CD4-positive, alpha-beta T cell (primary cell): ENCODE results near the gene AEBP1. TPM values are rescaled to one million over a fixed set of nuclear protein-coding genes. Genes with fewer than 3 reads are reported as not detected.

Experiments used
- ATAC-seq: fragments of 200-7000 bp; cut with Tn5 transposase; one replicate; pipeline ENCODE4 v1.10.0; 2022; ENCODE audit warnings: mild to moderate bottlenecking; ENCODE audit not compliant: poor library complexity
- CTCF ChIA-PET: fragments of 350-600 bp; sonication (Branson Sonifier 250); formaldehyde crosslinking; loops from one replicate; lab custom pipeline; 2021; ENCODE audit warnings: antibody characterized with exemption, inconsistent platforms; lab: Charles Lee
- POLR2A ChIA-PET: fragments of 350-600 bp; sonication (Branson Sonifier 250); formaldehyde crosslinking; loops from one replicate; lab custom pipeline; 2021; ENCODE audit warnings: antibody characterized with exemption, inconsistent platforms; lab: Charles Lee
- DNase-seq, 14 experiments: peaks; one replicate each; pipeline ENCODE4 v3.0.0-alpha.2; 2013 to 2020; ENCODE audit warnings: mixed read lengths in 2 of 14
- H3K27ac ChIP-seq, 2 donors: one replicate each; pipeline versions ENCODE4 v1.5.1 to v1.7.0; 2013; ENCODE audit warnings: low read length in 2 of 2, low read depth in 1 of 2, mild to moderate bottlenecking in 1 of 2
- H3K27me3 ChIP-seq, 2 experiments: 1 replicate in 1 of 2; 2 replicates in 1 of 2; pipeline versions ENCODE4 v1.6.1 to v1.7.0; 2013; ENCODE audit warnings: low read length in 2 of 2, control low read depth in 1 of 2, mild to moderate bottlenecking in 1 of 2, moderate library complexity in 1 of 2; ENCODE audit not compliant: insufficient read depth in 2 of 2, control insufficient read depth in 1 of 2
- H3K36me3 ChIP-seq: one replicate; pipeline ENCODE4 v1.6.1; 2013; ENCODE audit warnings: low read length, control low read depth; ENCODE audit not compliant: insufficient read depth
- H3K4me1 ChIP-seq: one replicate; pipeline ENCODE4 v1.6.1; 2013; ENCODE audit warnings: low read length, control low read depth; ENCODE audit not compliant: insufficient read depth
- H3K4me3 ChIP-seq: one replicate; pipeline ENCODE4 v1.5.1; 2013; ENCODE audit warnings: mild to moderate bottlenecking, low read length, moderate library complexity
- H3K9me3 ChIP-seq, 2 experiments: 1 replicate in 1 of 2; 2 replicates in 1 of 2; pipeline versions ENCODE4 v1.6.1 to v1.7.0; 2013; ENCODE audit warnings: low read length in 2 of 2, mild to moderate bottlenecking in 2 of 2, control low read depth in 1 of 2, moderate library complexity in 1 of 2; ENCODE audit not compliant: control insufficient read depth in 1 of 2, insufficient read depth in 1 of 2
- H3K27ac Mint-ChIP-seq: one replicate; pipeline ENCODE4 v1.8.0; 2020; ENCODE audit warnings: mixed read lengths
- H3K27me3 Mint-ChIP-seq: one replicate; pipeline ENCODE4 v1.8.0; 2021; ENCODE audit warnings: mixed read lengths
- H3K36me3 Mint-ChIP-seq: one replicate; pipeline ENCODE4 v1.8.0; 2021; ENCODE audit warnings: low read depth, mixed read lengths
- H3K4me1 Mint-ChIP-seq: one replicate; pipeline ENCODE4 v1.8.0; 2021; ENCODE audit warnings: low read depth, mixed read lengths
- H3K4me3 Mint-ChIP-seq: one replicate; pipeline ENCODE4 v1.8.0; 2020; ENCODE audit warnings: mild to moderate bottlenecking, mixed read lengths
- H3K9me3 Mint-ChIP-seq: one replicate; pipeline ENCODE4 v1.8.0; 2020; ENCODE audit warnings: mixed read lengths
- intact Hi-C, 2 experiments: fragments of 100-400 bp; cut with DNase I in 1 of 2; cut with micrococcal nuclease in 1 of 2; formaldehyde crosslinking; loops; one replicate each; pipeline versions ENCODE4 v1.15.1 to v1.9.0; 2023 to 2025; cut with DNase I, micrococcal nuclease
- total RNA-seq, 174 experiments: library from RNA in 2 of 174; stranded (reverse) in 2 of 174; gene quantifications; one replicate each; pipeline ENCODE4 v1.2.3 and lab custom pipeline; 2021 to 2026
- TF ChIP-seq, protein P1 (sequence below): fragments of 200-600 bp; IDR thresholded peaks from one replicate; pipeline ENCODE4 v1.8.0; 2022; ENCODE audit warnings: antibody characterized with exemption, mild to moderate bottlenecking

AEBP1 gene
- total RNA-seq, 2 experiments from 2014 or later: 20.3 to 21.3 TPM

DNA sequence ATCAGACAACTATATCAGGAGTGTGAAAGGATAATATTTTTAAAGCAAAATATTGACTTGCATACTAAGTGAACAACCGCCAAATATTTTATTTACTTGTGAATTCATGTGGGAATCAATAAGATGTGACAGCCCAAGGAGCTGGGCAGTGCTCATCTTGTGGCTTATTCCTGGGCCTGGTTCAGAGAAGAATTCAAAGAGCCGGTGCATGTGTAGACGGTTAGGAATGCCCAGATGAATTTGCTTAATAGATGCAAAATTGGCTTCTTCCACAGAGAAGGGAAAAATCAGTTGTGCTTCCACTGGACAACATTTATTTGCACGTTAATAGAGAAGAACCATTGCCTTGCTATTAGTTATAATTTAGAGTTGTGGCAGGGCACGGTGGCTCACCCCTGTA, 32.6 kb downstream of the AEBP1 start:
- CTCF ChIA-PET: interaction anchor here (1.4 kb wide), 1 partner anchor 12 kb away, joined by 4 read pairs; no protein-coding TSS in a partner anchor
- no peak overlapping the region for H3K4me3 Mint-ChIP-seq
- H3K27me3 Mint-ChIP-seq: no peaks in the 10 kb centered on the region
- H3K9me3 Mint-ChIP-seq: no peaks in the 10 kb centered on the region
- no peak overlapping the region for H3K27ac ChIP-seq
- ATAC-seq: no peak
- no peaks in the 10 kb centered on the region for H3K36me3 ChIP-seq
- POLR2A ChIA-PET: no interaction called here
- H3K9me3 ChIP-seq: no peaks in the 10 kb centered on the region
- H3K27ac Mint-ChIP-seq: no peak overlapping the region
- TF ChIP-seq, protein P1, sequence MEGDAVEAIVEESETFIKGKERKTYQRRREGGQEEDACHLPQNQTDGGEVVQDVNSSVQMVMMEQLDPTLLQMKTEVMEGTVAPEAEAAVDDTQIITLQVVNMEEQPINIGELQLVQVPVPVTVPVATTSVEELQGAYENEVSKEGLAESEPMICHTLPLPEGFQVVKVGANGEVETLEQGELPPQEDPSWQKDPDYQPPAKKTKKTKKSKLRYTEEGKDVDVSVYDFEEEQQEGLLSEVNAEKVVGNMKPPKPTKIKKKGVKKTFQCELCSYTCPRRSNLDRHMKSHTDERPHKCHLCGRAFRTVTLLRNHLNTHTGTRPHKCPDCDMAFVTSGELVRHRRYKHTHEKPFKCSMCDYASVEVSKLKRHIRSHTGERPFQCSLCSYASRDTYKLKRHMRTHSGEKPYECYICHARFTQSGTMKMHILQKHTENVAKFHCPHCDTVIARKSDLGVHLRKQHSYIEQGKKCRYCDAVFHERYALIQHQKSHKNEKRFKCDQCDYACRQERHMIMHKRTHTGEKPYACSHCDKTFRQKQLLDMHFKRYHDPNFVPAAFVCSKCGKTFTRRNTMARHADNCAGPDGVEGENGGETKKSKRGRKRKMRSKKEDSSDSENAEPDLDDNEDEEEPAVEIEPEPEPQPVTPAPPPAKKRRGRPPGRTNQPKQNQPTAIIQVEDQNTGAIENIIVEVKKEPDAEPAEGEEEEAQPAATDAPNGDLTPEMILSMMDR: no peak
- no peaks in the 10 kb centered on the region for H3K36me3 Mint-ChIP-seq
- no peaks in the 10 kb centered on the region for H3K4me1 Mint-ChIP-seq
- no peak for DNase-seq
- H3K27me3 ChIP-seq: no peaks in the 10 kb centered on the region
- no peak overlapping the region for H3K4me3 ChIP-seq
- no peaks in the 10 kb centered on the region for H3K4me1 ChIP-seq
- intact Hi-C loops: no loop called here

DNA sequence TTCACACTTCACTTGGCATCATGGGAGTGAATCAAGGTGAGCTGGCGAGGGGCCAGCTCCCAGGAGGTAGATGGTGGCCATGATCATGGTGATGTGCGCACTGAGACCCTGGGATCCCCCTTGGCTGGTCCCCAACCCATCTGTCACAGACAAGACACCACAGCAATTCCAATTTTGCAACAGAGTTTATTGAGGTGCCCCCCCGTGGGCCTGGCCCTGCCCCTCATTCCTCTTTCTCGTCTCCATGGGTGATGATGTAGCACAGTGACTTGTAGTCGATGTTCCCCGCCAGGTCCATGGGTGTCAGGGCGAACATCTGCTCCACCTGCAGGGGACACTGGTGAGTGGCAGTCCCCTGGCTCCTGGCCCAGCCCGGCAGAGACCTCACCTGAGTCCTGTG, 34.6 kb downstream of the AEBP1 start:
- ATAC-seq (no peak), DNase-seq (no peak)
- ChIA-PET POLR2A (no interaction called here), CTCF (no interaction called here)
- no peak overlapping the region for H3K4me3 ChIP-seq
- H3K9me3 Mint-ChIP-seq: no peaks in the 10 kb centered on the region
- no peaks in the 10 kb centered on the region for H3K36me3 Mint-ChIP-seq
- H3K27ac ChIP-seq: no peak overlapping the region
- H3K27me3 Mint-ChIP-seq: no peaks in the 10 kb centered on the region
- no peak overlapping the region for H3K27ac Mint-ChIP-seq
- intact Hi-C loops: no loop called here
- H3K4me1 ChIP-seq: no peaks in the 10 kb centered on the region
- TF ChIP-seq, protein P1: no peak
- H3K36me3 ChIP-seq: no peaks in the 10 kb centered on the region
- H3K27me3 ChIP-seq: no peaks in the 10 kb centered on the region
- no peaks in the 10 kb centered on the region for H3K4me1 Mint-ChIP-seq
- H3K9me3 ChIP-seq: no peaks in the 10 kb centered on the region
- no peak overlapping the region for H3K4me3 Mint-ChIP-seq

DNA sequence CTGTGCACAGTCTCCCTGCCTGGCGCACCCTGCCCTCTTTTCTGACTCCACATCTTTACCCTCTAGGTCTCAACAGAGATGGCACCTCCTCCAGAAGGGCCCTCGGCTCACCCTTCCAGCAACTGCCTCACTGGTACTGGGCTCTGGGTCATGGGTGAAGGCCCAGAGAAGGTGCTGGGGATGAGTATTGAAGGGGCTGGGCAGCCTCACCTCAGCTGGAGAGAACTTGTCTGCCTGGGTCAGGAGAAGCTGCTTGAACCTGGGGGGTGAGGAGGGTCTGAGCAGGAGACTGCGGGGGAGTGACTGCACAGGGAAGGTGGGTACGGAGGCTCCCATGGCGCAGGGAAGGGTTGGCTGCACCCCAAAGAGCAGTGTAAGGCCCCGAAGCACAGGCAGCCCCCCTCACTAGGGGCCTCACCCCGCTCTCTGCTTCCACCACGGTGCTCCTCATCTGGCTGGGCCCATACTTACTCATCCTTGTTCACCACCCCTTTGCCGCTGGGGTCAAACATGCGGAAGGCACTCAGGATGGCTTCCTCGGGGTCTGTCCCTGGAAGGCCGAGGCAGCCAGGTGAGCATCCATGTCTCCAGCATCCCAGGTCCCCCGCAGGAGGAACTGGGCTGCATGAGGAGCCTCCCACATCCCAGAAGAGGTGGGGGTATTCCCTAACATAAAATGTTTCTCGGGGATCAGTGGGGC, 35.3 kb downstream of the AEBP1 start:
- no peak for ATAC-seq
- H3K36me3 Mint-ChIP-seq: no peaks in the 10 kb centered on the region
- Histone ChIP-seq H3K4me3 (no peak overlapping the region), H3K36me3 (no peaks in the 10 kb centered on the region), H3K4me1 (no peaks in the 10 kb centered on the region), H3K27ac (no peak overlapping the region), H3K27me3 (no peaks in the 10 kb centered on the region), H3K9me3 (peaks cover 0 to under 1% of the 10 kb centered on the region in 2 experiments)
- TF ChIP-seq, protein P1: no peak
- intact Hi-C loops: no loop called here
- H3K9me3 Mint-ChIP-seq: no peaks in the 10 kb centered on the region
- ChIA-PET CTCF (no interaction called here), POLR2A (no interaction called here)
- H3K4me3 Mint-ChIP-seq: no peak overlapping the region
- no peaks in the 10 kb centered on the region for H3K27me3 Mint-ChIP-seq
- no peaks in the 10 kb centered on the region for H3K4me1 Mint-ChIP-seq
- no peak for DNase-seq
- no peak overlapping the region for H3K27ac Mint-ChIP-seq
